Lower leg skin (tissue), 4 donors: ENCODE measurements around the gene LYRM4. TPM values are rescaled to one million over a fixed set of nuclear protein-coding genes. Genes with fewer than 3 reads are reported as not detected.
A peak's percentile ranks its signal among the peaks of the same experiment; 100 is the strongest.

Experiments used
- DNase-seq, 2 donors: peaks; one replicate each; pipeline ENCODE4 v3.0.0-alpha.2; 2019; ENCODE audit warnings: low spot score in 2 of 2
- H3K4me3 ChIP-seq: fragments of 200-600 bp; sonication (generic); 2 replicates; pipeline ENCODE4 v1.5.1; 2017; ENCODE audit warnings: mild to moderate bottlenecking, low read depth; ENCODE audit not compliant: poor library complexity, severe bottlenecking
- CTCF ChIP-seq, 3 donors: fragments of 450-650 bp; IDR thresholded peaks; one replicate each; pipeline ENCODE4 v1.5.1; 2016; ENCODE audit warnings: antibody characterized with exemption in 3 of 3, mild to moderate bottlenecking in 3 of 3, moderate library complexity in 2 of 3
- POLR2A ChIP-seq, 2 donors: fragments of 450-650 bp; IDR thresholded peaks; one replicate each; pipeline ENCODE4 v1.6.1; 2016 to 2017; ENCODE audit warnings: antibody characterized with exemption in 2 of 2, mild to moderate bottlenecking in 1 of 2, moderate library complexity in 1 of 2
- WGBS, 2 donors: methylation state at CpG; one replicate each; pipeline ENCODE4 v1.1.5; 2018; 5-methylcytosine and 5-hydroxymethylcytosine counted together
- intact Hi-C: fragments of 100-400 bp; cut with DNase I; formaldehyde crosslinking; loops from one replicate; pipeline ENCODE4 v1.15.0; 2023; ENCODE audit warnings: low total_unique reads
- total RNA-seq, 4 donors: library from RNA; depleted of rRNA; stranded (reverse); fragments of >200 nt; gene quantifications; one replicate each; pipeline ENCODE4 v1.1.0, GENCODE V29; 2016

LYRM4 gene
- total RNA-seq, 4 donors from 2014 or later = 14.4 to 20.8 (median 20.4) TPM

- intact Hi-C loops = no loop called here
- 64 to 78% methylated on average over 3 of the region's 3 CpGs for WGBS, 2 donors
- H3K4me3 ChIP-seq = no peak overlapping the region
- DNase-seq = no peak
- TF ChIP-seq CTCF (IDR thresholded peaks at IDR 0.05) (no peak), POLR2A (IDR thresholded peaks at IDR 0.05) (no peak)
Measured at GRCh38 chr6:5095236-5095635, 165.5 kb downstream of the LYRM4 start.

GRCh38 chr6:5094327-5094726, 166.4 kb downstream of the LYRM4 start:
- H3K4me3 ChIP-seq = no peak overlapping the region
- DNase-seq = peak; percentile 29 to 37
- 55 to 61% methylated on average over 3 of the region's 3 CpGs for WGBS, 2 donors
- TF ChIP-seq CTCF (IDR thresholded peaks at IDR 0.05) (no peak), POLR2A (IDR thresholded peaks at IDR 0.05) (no peak)
- intact Hi-C loops = no loop called here

DNA sequence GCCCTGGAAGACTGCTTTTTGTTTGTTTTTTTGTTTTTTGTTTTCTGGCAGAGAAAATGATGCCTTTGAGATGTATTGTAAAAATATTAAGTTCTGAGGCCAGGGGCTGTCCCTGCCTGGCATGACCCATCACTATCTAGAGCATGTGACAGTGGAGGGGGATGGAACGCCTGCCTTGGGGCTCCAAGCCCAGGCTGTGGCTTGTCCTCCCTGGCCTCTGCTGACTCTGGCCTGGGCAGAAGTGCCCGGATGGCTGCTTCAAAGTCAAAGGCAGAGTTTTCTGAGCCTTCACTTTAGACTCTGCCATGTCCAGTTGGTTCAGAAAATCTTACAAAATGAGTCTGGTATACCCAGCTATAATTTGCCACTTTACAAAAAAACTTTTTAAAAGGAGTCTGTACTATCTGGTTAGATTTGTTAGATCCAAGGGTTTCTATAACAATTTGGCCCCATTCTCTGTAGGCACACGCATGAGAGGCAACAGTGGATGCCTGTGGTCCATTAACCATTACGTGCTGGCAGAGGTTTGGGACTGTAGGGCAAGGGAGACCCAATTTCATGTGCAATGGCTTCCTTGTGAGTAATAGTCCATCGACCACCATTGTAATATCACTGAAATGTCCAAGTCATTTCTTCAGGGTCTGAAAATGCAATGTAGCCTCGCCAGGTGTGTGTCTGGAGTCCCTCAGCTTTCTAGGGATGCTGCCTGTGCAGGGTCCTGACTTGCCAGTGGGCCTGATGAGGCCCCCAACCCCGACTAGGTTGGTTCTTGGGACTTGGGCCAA, 167.3 kb downstream of the LYRM4 start:
- TF ChIP-seq CTCF (IDR thresholded peaks at IDR 0.05) (no peak), POLR2A (IDR thresholded peaks at IDR 0.05) (no peak)
- 72 to 80% methylated on average over 7 of the region's 7 CpGs for WGBS, 2 donors
- peak in 1 of 2 donors; percentile 75 for DNase-seq
- intact Hi-C loops = no loop called here
- no peak overlapping the region for H3K4me3 ChIP-seq

DNA sequence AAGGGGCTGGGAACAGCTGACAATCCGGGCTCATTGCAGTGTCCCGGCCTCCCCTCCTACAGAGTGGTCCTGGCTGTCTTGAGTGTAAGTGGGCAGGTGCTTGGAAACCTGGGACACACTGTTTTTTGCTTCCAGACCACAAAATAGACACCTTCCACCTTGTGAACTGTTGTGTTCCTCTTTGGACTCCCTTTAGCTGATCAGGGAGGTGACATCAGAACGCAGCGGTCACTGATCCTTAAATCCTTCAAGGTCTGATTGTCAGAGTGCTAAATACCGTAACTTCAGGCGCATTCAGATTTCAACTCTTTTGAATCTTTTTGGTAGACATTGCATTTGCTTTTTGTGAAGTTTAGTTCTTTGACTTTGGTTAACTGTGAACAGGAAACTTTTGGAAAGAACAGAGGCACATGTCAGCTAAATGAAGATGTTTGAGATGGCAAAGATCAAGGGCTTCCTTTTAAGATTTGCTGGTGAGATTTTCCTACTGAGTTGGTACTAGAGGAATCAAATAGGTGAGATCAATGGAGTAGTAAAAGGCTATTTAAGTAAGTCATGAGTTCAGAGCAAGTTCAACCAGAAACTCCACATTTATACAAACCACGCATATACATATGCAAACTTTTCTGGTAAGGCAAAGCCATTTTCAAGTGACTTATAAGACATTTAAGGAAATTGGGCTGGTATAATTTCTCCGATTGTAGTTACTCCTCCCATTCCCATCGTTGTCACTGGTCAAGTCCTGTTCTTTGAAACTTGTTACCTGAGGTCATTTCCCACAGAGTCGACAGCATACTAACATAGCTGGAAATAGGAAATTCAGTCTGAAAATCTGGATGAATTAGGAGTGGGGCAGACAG, 169.3 kb downstream of the LYRM4 start:
- DNase-seq = no peak
- no peak for TF ChIP-seq CTCF (IDR thresholded peaks at IDR 0.05)
- intact Hi-C loops = no loop called here
- H3K4me3 ChIP-seq = no peak overlapping the region
- WGBS, 2 donors = 84 to 91% methylated on average over 10 of the region's 10 CpGs

DNA sequence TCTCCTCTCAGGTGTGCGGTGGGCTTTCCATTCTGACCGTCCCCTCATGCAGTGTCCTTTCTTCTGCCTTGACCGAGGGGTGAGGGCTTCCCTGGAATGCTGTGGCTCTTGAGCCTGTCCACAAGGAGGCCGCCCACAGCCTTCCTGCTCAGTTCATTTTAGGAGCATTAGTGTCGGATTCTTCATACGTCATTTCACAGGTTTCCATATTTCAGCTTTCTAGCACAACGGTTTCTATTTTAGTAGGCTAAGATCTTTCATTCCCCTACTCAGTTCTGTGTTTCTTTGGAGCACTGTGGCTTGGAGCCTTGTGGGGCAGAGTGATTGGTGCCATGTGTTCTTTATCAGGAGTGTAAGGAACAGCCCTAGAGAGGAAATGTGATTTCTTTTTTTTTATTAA, 170.1 kb downstream of the LYRM4 start:
- intact Hi-C loops = no loop called here
- TF ChIP-seq CTCF (IDR thresholded peaks at IDR 0.05) = no peak
- no peak for TF ChIP-seq POLR2A (IDR thresholded peaks at IDR 0.05)
- WGBS, 2 donors = 75 to 89% methylated on average over 7 of the region's 7 CpGs
- H3K4me3 ChIP-seq = no peak overlapping the region
- DNase-seq = no peak
